Muscle of arm (tissue), 12 donors: Measurements from ENCODE around the gene CHMP4A. TPM values are rescaled to one million over a fixed set of nuclear protein-coding genes. Genes with fewer than 3 reads are reported as not detected.

Experiments used
- polyA plus RNA-seq, 12 donors: library from polyadenylated mRNA; unstranded; fragments of 120-200 nt; gene quantifications; one replicate each; pipeline ENCODE4 v1.2.1, GENCODE V29; 2013; ENCODE audit not compliant: insufficient read length in 12 of 12

The CHMP4A gene
- polyA plus RNA-seq, 12 donors = 27.6 to 61.9 (median 36.6) TPM; not detected in 1

Other genes starting within 250 kb of the CHMP4A start
- 10 to 100 TPM in 9 of 12 donors, 1 to 10 TPM in 2, not detected in 1; 8.6 to 17.0 (median 13.9) TPM for gene DHRS4L2, start 224.6 kb downstream of the CHMP4A start, polyA plus RNA-seq
- gene CARMIL3, start 161.5 kb downstream of the CHMP4A start, polyA plus RNA-seq = under 1 TPM in 10 of 12 donors, not detected in 2; 0.09 to 0.74 (median 0.22) TPM
- under 1 TPM in 2 of 12 donors, not detected in 10; 0.08 to 0.21 TPM for gene CPNE6, start 141.9 kb downstream of the CHMP4A start, polyA plus RNA-seq
- 10 to 100 TPM in 1 of 12 donors, 1 to 10 TPM in 10, not detected in 1; 2.2 to 17.9 (median 3.5) TPM for gene PCK2, start 119.2 kb downstream of the CHMP4A start, polyA plus RNA-seq
- 10 to 100 TPM in 11 of 12 donors, not detected in 1; 35.5 to 53.7 (median 40.5) TPM for gene DCAF11, start 98.7 kb downstream of the CHMP4A start, polyA plus RNA-seq
- gene NRL, start 98.5 kb downstream of the CHMP4A start, polyA plus RNA-seq = 1 to 10 TPM in 7 of 12 donors, under 1 TPM in 3, not detected in 2; 0.82 to 1.9 (median 1.4) TPM
- gene FITM1, start 82.8 kb downstream of the CHMP4A start, polyA plus RNA-seq = 100 to 1,000 TPM in 6 of 12 donors, 10 to 100 TPM in 5, not detected in 1; 54.9 to 160 (median 102) TPM
- 100 to 1,000 TPM in 9 of 12 donors, 10 to 100 TPM in 2, not detected in 1; 67.3 to 116 (median 106) TPM for gene PSME1, start 77.3 kb downstream of the CHMP4A start, polyA plus RNA-seq
- gene EMC9, start 71.9 kb downstream of the CHMP4A start, polyA plus RNA-seq = 10 to 100 TPM in 11 of 12 donors, not detected in 1; 21.0 to 38.3 (median 25.8) TPM
- 100 to 1,000 TPM in 4 of 12 donors, 10 to 100 TPM in 7, not detected in 1; 68.9 to 105 (median 90.2) TPM for gene PSME2, start 66.9 kb downstream of the CHMP4A start, polyA plus RNA-seq
- 10 to 100 TPM in 11 of 12 donors, not detected in 1; 27.3 to 75.4 (median 35.6) TPM for gene RNF31, start 66.0 kb downstream of the CHMP4A start, polyA plus RNA-seq
- gene IRF9, start 52.2 kb downstream of the CHMP4A start, polyA plus RNA-seq = 10 to 100 TPM in 11 of 12 donors, not detected in 1; 18.1 to 46.6 (median 25.9) TPM
- gene REC8, start 41.4 kb downstream of the CHMP4A start, polyA plus RNA-seq = 10 to 100 TPM in 4 of 12 donors, 1 to 10 TPM in 7, not detected in 1; 5.7 to 52.4 (median 8.6) TPM
- 10 to 100 TPM in 11 of 12 donors, not detected in 1; 17.5 to 32.3 (median 24.2) TPM for gene IPO4, start 24.7 kb downstream of the CHMP4A start, polyA plus RNA-seq
- 10 to 100 TPM in 11 of 12 donors, not detected in 1; 13.2 to 60.8 (median 17.5) TPM for gene TM9SF1, start 18.0 kb downstream of the CHMP4A start, polyA plus RNA-seq
- gene TSSK4, start 7.8 kb downstream of the CHMP4A start, polyA plus RNA-seq = 10 to 100 TPM in 1 of 12 donors, 1 to 10 TPM in 9, not detected in 2; 2.0 to 10.1 (median 4.7) TPM
- gene MDP1, start 2.6 kb upstream of the CHMP4A start, polyA plus RNA-seq = 10 to 100 TPM in 4 of 12 donors, 1 to 10 TPM in 7, not detected in 1; 4.6 to 33.0 (median 8.7) TPM
- gene NEDD8, start 18.9 kb upstream of the CHMP4A start, polyA plus RNA-seq = 100 to 1,000 TPM in 11 of 12 donors, not detected in 1; 123 to 211 (median 177) TPM
- gene GMPR2, start 19.4 kb upstream of the CHMP4A start, polyA plus RNA-seq = 10 to 100 TPM in 11 of 12 donors, not detected in 1; 39.8 to 82.9 (median 54.4) TPM
- 10 to 100 TPM in 11 of 12 donors, not detected in 1; 35.0 to 46.2 (median 43.5) TPM for gene TINF2, start 29.1 kb upstream of the CHMP4A start, polyA plus RNA-seq
- gene TGM1, start 49.7 kb upstream of the CHMP4A start, polyA plus RNA-seq = 1 to 10 TPM in 8 of 12 donors, under 1 TPM in 2, not detected in 2; 0.64 to 7.2 (median 1.4) TPM
- gene RABGGTA, start 58.1 kb upstream of the CHMP4A start, polyA plus RNA-seq = 10 to 100 TPM in 9 of 12 donors, 1 to 10 TPM in 1, not detected in 2; 9.9 to 25.5 (median 13.5) TPM
- 10 to 100 TPM in 10 of 12 donors, 1 to 10 TPM in 1, not detected in 1; 9.8 to 25.1 (median 16.9) TPM for gene DHRS1, start 86.3 kb upstream of the CHMP4A start, polyA plus RNA-seq
- gene NOP9, start 86.4 kb upstream of the CHMP4A start, polyA plus RNA-seq = 10 to 100 TPM in 11 of 12 donors, not detected in 1; 18.0 to 23.6 (median 20.5) TPM
- gene CIDEB, start 94.5 kb upstream of the CHMP4A start, polyA plus RNA-seq = 10 to 100 TPM in 6 of 12 donors, 1 to 10 TPM in 5, not detected in 1; 7.3 to 28.8 (median 11.2) TPM
- gene LTB4R2, start 96.7 kb upstream of the CHMP4A start, polyA plus RNA-seq = 1 to 10 TPM in 11 of 12 donors, not detected in 1; 1.6 to 7.2 (median 2.7) TPM
- gene LTB4R, start 98.0 kb upstream of the CHMP4A start, polyA plus RNA-seq = 10 to 100 TPM in 1 of 12 donors, 1 to 10 TPM in 9, not detected in 2; 2.2 to 15.8 (median 3.2) TPM
- gene ADCY4, start 121.6 kb upstream of the CHMP4A start, polyA plus RNA-seq = 10 to 100 TPM in 10 of 12 donors, 1 to 10 TPM in 1, not detected in 1; 8.4 to 26.2 (median 16.9) TPM
- gene RIPK3, start 126.5 kb upstream of the CHMP4A start, polyA plus RNA-seq = 1 to 10 TPM in 9 of 12 donors, under 1 TPM in 1, not detected in 2; 0.96 to 5.6 (median 1.3) TPM
- 100 to 1,000 TPM in 1 of 12 donors, 10 to 100 TPM in 10, not detected in 1; 20.7 to 152 (median 40.4) TPM for gene NFATC4, start 154.7 kb upstream of the CHMP4A start, polyA plus RNA-seq
- 10 to 100 TPM; 19.2 to 60.0 (median 30.0) TPM for gene NYNRIN, start 185.5 kb upstream of the CHMP4A start, polyA plus RNA-seq
- 1 to 10 TPM in 11 of 12 donors, not detected in 1; 1.6 to 7.4 (median 2.2) TPM for gene CBLN3, start 216.2 kb upstream of the CHMP4A start, polyA plus RNA-seq
- 10 to 100 TPM in 11 of 12 donors, not detected in 1; 31.7 to 65.4 (median 36.7) TPM for gene KHNYN, start 216.5 kb upstream of the CHMP4A start, polyA plus RNA-seq
- 10 to 100 TPM in 11 of 12 donors, not detected in 1; 34.9 to 53.3 (median 44.8) TPM for gene SDR39U1, start 229.3 kb upstream of the CHMP4A start, polyA plus RNA-seq